GDM1 (cell line): ENCODE measurements around the gene SLC16A7.

Experiments used
- DNase-seq: peaks from one replicate; lab custom pipeline; 2025; lab: John Stamatoyannopoulos, UW

SLC16A7 gene

DNA sequence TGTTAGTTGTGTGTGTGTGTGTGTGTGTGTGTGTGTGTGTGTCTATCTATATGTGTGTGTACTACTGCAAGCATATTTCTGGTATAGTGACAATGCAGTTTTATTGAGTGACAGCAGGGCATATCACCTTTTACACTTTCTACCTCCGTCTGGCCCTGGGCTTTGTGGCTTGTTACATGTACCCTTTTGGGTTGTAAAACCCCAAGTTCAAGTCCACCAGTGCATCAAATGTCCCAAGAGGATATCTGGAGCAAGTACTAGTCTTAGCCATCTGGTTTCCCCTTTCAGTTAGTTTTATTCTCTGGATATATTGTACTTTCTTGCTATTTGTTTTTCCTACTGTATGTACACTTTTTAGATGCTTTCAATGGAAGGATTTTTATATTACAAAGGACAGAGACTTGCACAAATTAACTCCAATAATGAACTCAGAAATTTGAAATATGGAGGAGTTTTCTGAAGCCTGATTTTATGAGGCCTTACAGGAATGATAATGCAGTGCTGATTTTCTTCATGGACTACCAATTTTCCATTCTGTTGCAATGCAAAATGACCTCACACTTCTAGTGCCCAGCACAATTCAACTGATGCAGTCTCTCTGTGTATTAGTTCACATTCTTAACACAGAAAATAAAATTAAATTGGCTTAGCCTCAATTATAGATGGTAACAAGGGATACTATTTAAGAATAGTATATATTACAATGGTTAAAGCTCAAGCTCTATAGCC is 29.1 kb downstream of the SLC16A7 start:
- no peak for DNase-seq

GRCh38 chr12:59626382-59626781 is 30.6 kb downstream of the SLC16A7 start:
- no peak for DNase-seq

DNA sequence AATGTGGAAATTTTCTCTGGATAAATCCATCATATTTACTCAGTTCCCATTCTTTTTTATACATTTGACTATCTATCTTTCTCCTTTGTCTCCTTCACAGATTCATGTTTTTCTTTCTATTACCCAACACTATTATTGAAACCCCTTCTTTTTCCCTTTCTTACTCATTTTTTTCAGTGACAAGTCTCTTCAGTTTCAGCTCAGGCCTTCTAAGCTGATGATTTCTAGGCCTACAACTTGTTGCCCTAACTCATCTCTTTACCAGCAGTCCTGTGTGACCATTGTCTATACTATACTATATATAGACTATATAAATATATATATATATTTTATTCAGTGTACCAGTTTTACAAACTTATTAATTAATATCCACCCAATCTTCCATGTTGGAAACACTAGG is 31.8 kb downstream of the SLC16A7 start:
- no peak for DNase-seq

GRCh38 chr12:59629890-59630289 is 34.1 kb downstream of the SLC16A7 start:
- no peak for DNase-seq

DNA sequence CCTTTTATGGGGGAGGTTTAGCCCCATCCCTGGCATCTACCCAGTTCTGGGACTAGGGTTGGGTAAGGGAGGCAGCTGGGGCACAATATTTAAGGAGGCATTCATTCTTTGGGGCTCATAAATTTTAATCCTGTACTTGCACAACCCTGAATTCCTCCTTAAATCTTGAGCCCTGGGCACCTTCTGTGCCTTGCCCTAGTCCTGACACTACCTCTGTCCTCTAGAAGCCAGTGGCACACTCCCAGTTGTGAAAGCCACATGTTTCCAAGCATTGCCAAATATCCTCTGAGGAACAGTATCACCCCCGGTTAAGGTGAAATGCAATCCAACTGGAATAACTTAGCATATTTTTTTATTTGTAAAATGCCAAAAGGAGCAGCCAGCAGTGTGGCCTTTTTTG is 36.6 kb downstream of the SLC16A7 start:
- no peak for DNase-seq

DNA sequence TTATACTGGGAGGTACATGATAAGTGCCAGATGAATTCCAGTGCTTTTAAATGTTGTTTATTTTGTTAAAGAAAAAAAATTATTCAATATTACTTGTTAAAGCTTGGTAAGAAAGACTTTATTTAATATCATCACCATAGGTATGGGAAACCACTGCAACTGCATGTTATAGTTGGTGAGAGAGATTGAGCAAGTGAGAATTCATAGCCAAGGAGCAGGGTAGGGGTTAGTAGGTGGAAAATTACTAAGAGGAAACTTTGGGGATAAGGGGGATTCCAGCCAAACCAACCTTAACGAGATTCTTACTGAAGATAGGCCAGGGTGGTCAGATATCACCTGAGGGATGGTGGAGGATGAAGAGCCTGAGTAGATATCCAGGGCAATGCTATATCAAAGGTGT is 38.4 kb downstream of the SLC16A7 start:
- DNase-seq, result no peak

- no peak for DNase-seq
Observed at GRCh38 chr12:59636945-59637691, 41.3 kb downstream of the SLC16A7 start.

- no peak for DNase-seq
Observed at GRCh38 chr12:59637692-59638070, 41.9 kb downstream of the SLC16A7 start.

GRCh38 chr12:59643550-59643949 is 47.7 kb downstream of the SLC16A7 start:
- no peak for DNase-seq

- no peak for DNase-seq
Observed at GRCh38 chr12:59645242-59645641, 49.4 kb downstream of the SLC16A7 start.

- no peak for DNase-seq
Observed at GRCh38 chr12:59646636-59647035, 50.8 kb downstream of the SLC16A7 start.

DNA sequence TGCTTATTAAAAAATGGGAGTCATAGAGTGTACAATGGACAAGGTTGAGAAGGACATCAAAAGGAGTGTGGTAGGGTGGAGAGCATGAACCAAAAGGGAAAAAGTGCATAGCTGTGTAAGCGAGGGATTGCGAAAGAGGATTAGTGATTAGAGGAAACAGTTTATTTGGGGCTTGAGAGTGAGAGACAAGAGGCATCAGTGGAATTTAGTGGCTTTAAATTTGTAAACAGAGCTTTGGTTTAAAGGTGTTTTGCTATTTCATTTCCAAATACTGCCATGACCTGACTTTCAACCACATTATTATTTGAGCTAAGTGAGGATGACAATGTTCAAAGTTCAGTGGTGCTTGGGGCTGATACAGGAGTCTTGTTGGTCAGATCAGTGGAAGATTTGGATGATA is 53.4 kb downstream of the SLC16A7 start:
- no peak for DNase-seq

DNA sequence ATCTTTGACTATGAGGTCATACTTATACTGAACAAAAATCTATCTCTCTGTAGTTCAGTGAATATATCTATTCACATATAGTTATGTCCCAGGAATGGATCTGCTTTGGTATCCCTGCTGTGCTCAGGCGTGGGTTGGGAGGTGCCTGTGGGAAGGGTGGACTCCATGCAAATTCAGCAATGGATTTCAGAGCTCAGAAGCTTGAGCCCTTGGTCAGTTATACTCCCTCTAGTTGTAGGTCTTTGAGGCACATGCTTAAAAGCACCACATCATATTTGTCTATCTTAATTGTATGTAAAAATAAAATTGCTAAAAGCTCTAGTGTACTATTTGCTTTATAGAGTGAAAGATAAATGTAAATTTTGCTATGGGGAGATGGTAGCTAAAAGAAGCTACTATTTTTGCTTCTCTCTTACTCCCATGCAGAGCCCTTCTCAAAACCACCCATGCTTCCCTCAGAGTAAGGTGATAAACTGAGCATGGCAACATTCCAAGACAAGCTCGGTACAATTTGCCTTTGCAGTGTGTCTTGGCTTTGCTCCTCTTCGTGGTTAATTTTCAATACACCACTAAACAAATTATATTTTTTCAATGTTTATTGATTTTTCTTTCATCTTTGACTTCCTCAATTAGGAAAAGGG is 54.9 kb downstream of the SLC16A7 start:
- DNase-seq, result no peak

GRCh38 chr12:59651229-59651920 is 55.5 kb downstream of the SLC16A7 start:
- no peak for DNase-seq

DNA sequence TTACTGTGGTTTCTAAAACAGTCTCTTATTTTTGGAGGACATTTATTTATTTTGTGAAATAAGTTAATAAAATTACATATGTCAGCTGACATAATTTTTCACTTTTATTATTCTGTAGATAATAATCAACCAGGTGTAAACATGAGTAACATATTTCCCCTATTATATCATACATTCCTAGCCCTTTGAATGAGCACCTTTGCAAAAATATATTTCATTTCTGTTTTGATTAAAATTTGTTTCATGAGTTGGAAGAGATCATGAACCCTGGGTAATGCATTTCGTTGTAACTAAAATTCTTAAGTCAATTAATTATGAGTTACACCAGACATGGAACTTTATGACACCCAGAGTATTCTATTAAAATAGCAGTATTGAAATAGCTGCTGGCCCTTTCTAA is 56.3 kb downstream of the SLC16A7 start:
- no peak for DNase-seq

DNA sequence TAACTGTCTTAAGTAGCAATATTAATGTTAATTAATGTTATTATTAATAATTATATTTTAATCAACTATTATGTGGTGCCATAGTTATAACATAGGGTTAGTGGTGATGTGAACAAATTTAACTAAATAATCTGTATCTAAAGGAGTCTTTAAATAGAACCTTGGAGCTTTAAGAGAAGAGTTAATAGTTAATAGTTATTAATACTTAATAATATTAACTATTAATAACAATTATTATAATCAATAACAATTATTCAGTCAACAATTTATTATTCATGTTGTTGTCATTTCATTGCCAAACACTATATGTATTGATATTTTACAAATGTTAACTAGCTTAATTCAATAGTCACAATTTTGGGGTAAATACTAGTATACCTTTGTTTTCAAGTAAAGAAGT is 58.2 kb downstream of the SLC16A7 start:
- DNase-seq, result no peak

DNA sequence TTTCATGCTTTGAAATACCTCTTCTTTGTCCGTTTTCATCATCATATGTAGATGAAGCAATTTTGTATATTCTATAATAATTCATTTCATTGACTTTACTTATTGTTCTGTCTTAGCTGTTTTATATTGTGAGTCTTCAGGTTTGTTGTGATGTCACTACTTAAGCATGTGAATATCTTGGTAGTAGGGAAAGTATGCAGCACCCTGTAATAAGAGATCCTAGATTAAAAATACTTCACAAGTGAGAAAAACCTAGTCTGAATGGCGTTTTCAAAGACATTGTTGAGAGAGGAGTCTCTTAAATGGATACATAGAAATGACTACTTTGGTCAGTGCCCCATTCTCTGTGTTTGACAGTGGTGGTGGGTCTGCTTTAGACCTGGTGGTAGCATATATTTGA is 61.4 kb downstream of the SLC16A7 start:
- DNase-seq, result no peak

GRCh38 chr12:59657711-59658110 is 61.9 kb downstream of the SLC16A7 start:
- DNase-seq, result no peak

- DNase-seq, result no peak
Observed at GRCh38 chr12:59660148-59660547, 64.3 kb downstream of the SLC16A7 start.

GRCh38 chr12:59660921-59661597 is 65.2 kb downstream of the SLC16A7 start:
- DNase-seq, result no peak

- DNase-seq, result no peak
Observed at GRCh38 chr12:59664495-59664894, 68.7 kb downstream of the SLC16A7 start.

DNA sequence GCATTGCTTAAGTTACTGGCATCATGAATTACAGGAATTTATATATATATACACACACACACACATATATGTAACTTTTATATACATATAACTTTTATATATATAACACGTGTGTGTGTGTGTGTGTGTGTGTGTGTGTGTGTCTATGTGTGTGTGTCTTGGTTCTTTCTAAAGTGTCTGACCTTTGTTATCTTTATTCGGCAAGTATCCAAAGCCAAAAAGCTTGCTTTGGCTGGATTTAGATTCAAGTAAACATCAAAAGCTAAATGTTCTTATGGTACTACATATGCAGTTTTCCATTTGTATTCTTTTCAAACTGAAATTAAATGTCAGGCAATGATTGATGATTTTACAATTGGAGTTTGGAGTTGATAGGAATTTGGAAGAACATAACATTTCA is 69.9 kb downstream of the SLC16A7 start:
- DNase-seq, result no peak
